GM23338 (cell line): ENCODE data around the gene AGMAT. TPM values are rescaled to one million over a fixed set of nuclear protein-coding genes. Genes with fewer than 3 reads are reported as not detected.
"Not testable (repeated sequence)": the region's sequence is repeated elsewhere in the genome, so short reads cannot be mapped to it uniquely, and the experiment has no call there.

Experiments
- ATAC-seq: fragments of 200-7000 bp; cut with Tn5 transposase; 3 replicates; pipeline ENCODE4 v1.9.1; 2020
- DNase-seq: peaks from one replicate; pipeline ENCODE4 v3.0.0-alpha.2; 2015; ENCODE audit warnings: low spot score
- H2AFZ ChIP-seq: fragments of 200-600 bp; sonication (generic); 2 replicates; pipeline ENCODE4 v1.8.0; 2016; ENCODE audit warnings: antibody characterized with exemption, mild to moderate bottlenecking, moderate library complexity
- H3F3A ChIP-seq: fragments of 200-600 bp; sonication (generic); replicated peaks from 2 replicates; pipeline ENCODE4 v1.8.0; 2017; ENCODE audit warnings: antibody characterized with exemption, mixed run types, low read depth
- H3K27ac ChIP-seq: fragments of 200-600 bp; sonication (generic); 2 replicates; pipeline ENCODE4 v1.6.1; 2016; ENCODE audit warnings: low read depth
- H3K27me3 ChIP-seq: fragments of 200-600 bp; sonication (generic); 2 replicates; pipeline ENCODE4 v1.8.0; 2016; ENCODE audit warnings: mild to moderate bottlenecking, mixed run types, moderate library complexity; ENCODE audit not compliant: insufficient read depth
- H3K36me3 ChIP-seq: fragments of 200-600 bp; sonication (generic); 2 replicates; pipeline ENCODE4 v1.8.0; 2016; ENCODE audit warnings: mild to moderate bottlenecking; ENCODE audit not compliant: insufficient read depth
- H3K4me1 ChIP-seq: fragments of 200-600 bp; sonication (generic); 2 replicates; pipeline ENCODE4 v1.8.0; 2016; ENCODE audit warnings: mild to moderate bottlenecking, moderate library complexity; ENCODE audit not compliant: insufficient read depth
- H3K4me2 ChIP-seq: fragments of 200-600 bp; sonication (generic); 2 replicates; pipeline ENCODE4 v1.7.1; 2017; ENCODE audit warnings: mixed run types
- H3K4me3 ChIP-seq: fragments of 200-600 bp; sonication (generic); 2 replicates; pipeline ENCODE4 v1.6.1; 2016; ENCODE audit warnings: mixed run types
- H3K79me2 ChIP-seq: fragments of 200-600 bp; sonication (generic); replicated peaks from 2 replicates; pipeline ENCODE4 v1.8.0; 2017; ENCODE audit warnings: mild to moderate bottlenecking; ENCODE audit not compliant: insufficient read depth
- H3K9me2 ChIP-seq: fragments of 200-600 bp; sonication (generic); 2 replicates; pipeline ENCODE4 v1.8.0; 2017; ENCODE audit not compliant: insufficient read depth
- H4K20me1 ChIP-seq: fragments of 200-600 bp; sonication (generic); replicated peaks from 2 replicates; pipeline ENCODE4 v1.8.0; 2017; ENCODE audit warnings: mild to moderate bottlenecking; ENCODE audit not compliant: insufficient read depth
- H3K27ac Mint-ChIP-seq: 2 replicates; pipeline ENCODE4 v1.8.0; 2020; ENCODE audit warnings: inconsistent platforms, mild to moderate bottlenecking, moderate library complexity, mixed read lengths
- H3K27me3 Mint-ChIP-seq: 3 replicates; pipeline ENCODE4 v1.8.0; 2022; ENCODE audit warnings: low read depth, mild to moderate bottlenecking, moderate library complexity, mixed read lengths, inconsistent platforms; ENCODE audit not compliant: insufficient read depth, poor library complexity
- H3K36me3 Mint-ChIP-seq: 3 replicates; pipeline ENCODE4 v1.8.0; 2021; ENCODE audit warnings: low read depth, mild to moderate bottlenecking, inconsistent platforms, moderate library complexity, mixed read lengths
- H3K4me1 Mint-ChIP-seq: 3 replicates; pipeline ENCODE4 v1.8.0; 2020; ENCODE audit warnings: mild to moderate bottlenecking, inconsistent platforms, mixed read lengths
- H3K4me3 Mint-ChIP-seq: 3 replicates; pipeline ENCODE4 v1.8.0; 2021; ENCODE audit warnings: moderate library complexity, mild to moderate bottlenecking, inconsistent platforms, mixed read lengths
- H3K9me3 Mint-ChIP-seq: 3 replicates; pipeline ENCODE4 v1.8.0; 2020; ENCODE audit warnings: moderate library complexity, mild to moderate bottlenecking, inconsistent platforms, mixed read lengths
- CREB1 ChIP-seq: fragments of 250-450 bp; sonication (Bioruptor Pico); IDR thresholded peaks from 2 replicates; pipeline ENCODE4 v1.5.0; 2020; ENCODE audit warnings: low read depth, mild to moderate bottlenecking, moderate library complexity
- ZNF462 ChIP-seq: fragments of 250-450 bp; sonication (Bioruptor Pico); IDR thresholded peaks from 2 replicates; pipeline ENCODE4 v1.5.0; 2020; ENCODE audit warnings: mild to moderate bottlenecking, moderate library complexity
- polyA plus RNA-seq: library from polyadenylated mRNA; unstranded; fragments of >200 nt; fragmentation: Nextera tagmentation; extraction: Ambion mirVana; gene quantifications from 2 replicates; pipeline ENCODE4 v1.2.1, GENCODE V29; 2016
- total RNA-seq: library from RNA; depleted of rRNA; stranded (reverse); fragments of >200 nt; shearing (Covaris generic); gene quantifications from 2 replicates; pipeline ENCODE4 v1.2.3, GENCODE V29; 2014

The AGMAT gene
- total and polyA plus RNA-seq, 2 experiments from 2014 or later, result 1.8 to 7.4 TPM

- TF ChIP-seq ZNF462 (CRISPR knock-in tag) (no peak), CREB1 (CRISPR knock-in tag) (no peak)
Measured at GRCh38 chr1:15605398-15606383, 20.8 kb upstream of the AGMAT start (continued).

- ATAC-seq, H3K9me2 ChIP-seq, H3K4me1 Mint-ChIP-seq, H3K4me3 ChIP-seq, H3F3A ChIP-seq, H3K36me3 ChIP-seq, H3K36me3 Mint-ChIP-seq, H3K27me3 ChIP-seq, H4K20me1 ChIP-seq, H3K79me2 ChIP-seq, H3K4me2 ChIP-seq, H3K9me3 Mint-ChIP-seq, H3K27ac ChIP-seq, DNase-seq, H2AFZ ChIP-seq, H3K4me1 ChIP-seq, H3K27ac Mint-ChIP-seq: not testable (repeated sequence)
- Mint-ChIP-seq H3K27me3 (peaks cover 12% of the 10 kb centered on the region), H3K4me3 (peak overlapping the region; percentile 77; the same call in 2 of the 3 replicates)
Measured at GRCh38 chr1:15604400-15604799, 19.5 kb upstream of the AGMAT start.

GRCh38 chr1:15603966-15604282 is 19.1 kb upstream of the AGMAT start:
- H3K36me3 Mint-ChIP-seq, H4K20me1 ChIP-seq, H3K36me3 ChIP-seq, DNase-seq, H3K4me1 ChIP-seq, H3F3A ChIP-seq, H3K27me3 ChIP-seq, H3K27ac Mint-ChIP-seq, ATAC-seq, H3K79me2 ChIP-seq, H3K4me1 Mint-ChIP-seq, H3K9me3 Mint-ChIP-seq, H3K9me2 ChIP-seq: not testable (repeated sequence)
- H2AFZ ChIP-seq, result peak overlapping the region; percentile 45; the same call in 1 of the 2 replicates
- peak overlapping the region; percentile 77 for H3K4me3 Mint-ChIP-seq
- peaks cover 11% of the 10 kb centered on the region for H3K27me3 Mint-ChIP-seq
- H3K27ac ChIP-seq, result 0 out of 2 replicates have a peak overlapping the region, but pooled peaks have one; percentile 46
- peak overlapping the region; percentile 71; the same call in 1 of the 2 replicates for H3K4me3 ChIP-seq
- peak overlapping the region; percentile 70; the same call in 1 of the 2 replicates for H3K4me2 ChIP-seq
